Ishikawa (cell line): ENCODE results near the gene AGAP2.
A peak's percentile ranks its signal among the peaks of the same experiment; 100 is the strongest.

ENCODE experiments used
- CEBPB ChIP-seq: IDR thresholded peaks from 2 replicates; pipeline ENCODE4 v1.6.1; 2012
- CREB1 ChIP-seq: IDR thresholded peaks from 2 replicates; pipeline ENCODE4 v1.6.1; 2012; ENCODE audit warnings: low read depth
- EGR1 ChIP-seq: IDR thresholded peaks from 2 replicates; pipeline ENCODE4 v1.6.1; 2012
- EP300 ChIP-seq: IDR thresholded peaks from 2 replicates; pipeline ENCODE4 v1.6.1; 2012; ENCODE audit warnings: borderline replicate concordance
- FOXM1 ChIP-seq: IDR thresholded peaks from 2 replicates; pipeline ENCODE4 v1.6.1; 2012; ENCODE audit warnings: low read depth, borderline replicate concordance
- MAX ChIP-seq: IDR thresholded peaks from 2 replicates; pipeline ENCODE4 v1.6.1; 2012
- NFIC ChIP-seq: IDR thresholded peaks from 2 replicates; pipeline ENCODE4 v1.6.1; 2012
- REST ChIP-seq: IDR thresholded peaks from 2 replicates; pipeline ENCODE4 v1.6.1; 2012; ENCODE audit warnings: low read depth, mild to moderate bottlenecking
- TAF1 ChIP-seq: IDR thresholded peaks from 2 replicates; pipeline ENCODE4 v1.6.1; 2012; ENCODE audit warnings: low read depth, mild to moderate bottlenecking
- TCF12 ChIP-seq: IDR thresholded peaks from 2 replicates; pipeline ENCODE4 v1.6.1; 2012; ENCODE audit warnings: low read depth
- TEAD4 ChIP-seq: IDR thresholded peaks from 2 replicates; pipeline ENCODE4 v1.6.1; 2012
- USF1 ChIP-seq: IDR thresholded peaks from 2 replicates; pipeline ENCODE4 v1.6.1; 2012
- YY1 ChIP-seq: IDR thresholded peaks from 2 replicates; pipeline ENCODE4 v1.6.1; 2012; ENCODE audit warnings: low read depth
- ZBTB7A ChIP-seq: IDR thresholded peaks from 2 replicates; pipeline ENCODE4 v1.6.1; 2012; ENCODE audit warnings: low read depth

Gene AGAP2

GRCh38 chr12:57732270-57732669 is 6.3 kb downstream of the AGAP2 start:
- TF ChIP-seq YY1 (no peak), CEBPB (no peak), FOXM1 (no peak), REST (no peak), TCF12 (no peak), MAX (no peak), USF1 (no peak)

GRCh38 chr12:57731411-57732080 is 7.0 kb downstream of the AGAP2 start:
- TF ChIP-seq MAX (no peak), TCF12 (no peak)

GRCh38 chr12:57730336-57731067 is 8.0 kb downstream of the AGAP2 start:
- TF ChIP-seq FOXM1 (no peak), TEAD4 (no peak), TCF12 (no peak), CEBPB (no peak), CREB1 (no peak), TAF1 (no peak)

GRCh38 chr12:57729321-57729844 is 9.2 kb downstream of the AGAP2 start:
- TF ChIP-seq EP300 (no peak), YY1 (no peak), NFIC (no peak), EGR1 (no peak), TEAD4 (no peak), USF1 (no peak), CEBPB (no peak), CREB1 (no peak), REST (no peak), TCF12 (no peak), TAF1 (no peak), ZBTB7A (no peak), FOXM1 (no peak)

GRCh38 chr12:57727758-57728395 is 10.7 kb downstream of the AGAP2 start:
- TF ChIP-seq CEBPB, result no peak
- 0 out of 2 replicates have a peak, but pooled peaks have one; percentile 23 for TF ChIP-seq TAF1
- TF ChIP-seq REST, result peak; percentile 81
- TF ChIP-seq YY1, result peak; percentile 85
